ENCODE measurements around the gene FRRS1.

FRRS1 gene

DNA sequence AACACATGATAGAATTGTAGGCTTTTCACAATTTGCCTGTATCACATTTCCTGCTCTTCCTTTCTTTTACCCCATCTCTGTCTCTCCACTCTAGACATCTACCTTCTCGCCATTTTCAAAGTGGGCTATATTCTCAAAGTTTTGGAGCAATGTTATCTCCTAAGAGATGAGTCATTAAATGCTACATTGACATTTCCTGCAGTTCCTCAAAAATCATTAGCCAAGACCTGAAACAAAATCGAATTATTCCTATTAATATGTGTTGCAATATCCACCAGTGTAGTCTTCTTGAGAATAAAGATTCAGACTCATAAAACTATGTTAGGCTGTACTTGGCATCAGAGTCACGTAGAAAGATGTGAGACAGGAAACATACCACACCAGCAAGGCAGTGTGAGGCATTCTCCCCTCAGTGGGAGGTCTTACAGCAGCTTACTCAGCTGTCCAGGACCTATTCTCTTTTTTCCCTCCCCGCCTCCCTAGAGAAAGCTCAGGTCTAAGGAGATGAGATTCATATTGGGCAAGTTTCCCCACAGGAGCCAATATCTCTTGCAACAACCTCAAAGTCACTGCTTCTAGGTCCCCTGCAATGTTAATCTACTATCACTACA, 38.8 kb downstream of the FRRS1 start:
- no peak for DNase-seq

DNA sequence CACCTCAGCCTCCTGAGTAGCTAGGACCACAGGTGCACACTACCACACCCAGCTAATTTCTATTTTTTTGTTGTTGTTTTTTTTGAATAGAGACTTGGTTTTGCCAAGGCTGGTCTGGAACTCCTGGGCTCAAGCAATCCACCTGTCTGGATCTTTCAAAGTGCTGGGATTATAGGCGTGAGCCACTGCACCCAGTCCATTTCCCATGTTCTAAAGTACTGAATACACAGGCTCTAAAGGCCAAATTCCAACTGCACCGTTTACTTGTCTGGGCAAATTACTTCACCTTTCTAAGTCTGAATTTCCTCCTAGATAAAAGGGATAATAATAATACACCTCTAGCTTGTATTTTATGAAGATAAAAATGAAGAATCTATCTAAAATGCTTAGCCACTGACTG, 39.6 kb downstream of the FRRS1 start:
- no peak for DNase-seq

DNA sequence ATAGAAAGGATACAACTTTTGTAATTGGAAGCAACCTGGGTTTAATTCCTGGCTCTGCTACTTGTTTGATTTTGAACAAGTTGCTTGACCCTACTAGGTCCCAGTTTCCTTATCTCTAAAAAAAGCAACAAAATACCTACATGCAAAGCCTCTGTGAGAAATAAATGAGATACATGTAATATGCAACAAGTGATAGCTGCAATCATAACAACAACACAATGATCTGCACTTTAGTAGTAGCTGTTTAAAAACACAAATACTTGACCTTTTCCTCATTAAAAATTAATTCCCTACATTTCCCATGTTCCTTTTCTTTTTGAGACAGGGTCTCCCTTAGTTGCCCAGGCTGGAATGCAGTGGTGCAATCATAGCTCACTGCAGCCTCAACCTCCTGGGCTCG, 40.0 kb downstream of the FRRS1 start:
- DNase-seq = no peak

DNA sequence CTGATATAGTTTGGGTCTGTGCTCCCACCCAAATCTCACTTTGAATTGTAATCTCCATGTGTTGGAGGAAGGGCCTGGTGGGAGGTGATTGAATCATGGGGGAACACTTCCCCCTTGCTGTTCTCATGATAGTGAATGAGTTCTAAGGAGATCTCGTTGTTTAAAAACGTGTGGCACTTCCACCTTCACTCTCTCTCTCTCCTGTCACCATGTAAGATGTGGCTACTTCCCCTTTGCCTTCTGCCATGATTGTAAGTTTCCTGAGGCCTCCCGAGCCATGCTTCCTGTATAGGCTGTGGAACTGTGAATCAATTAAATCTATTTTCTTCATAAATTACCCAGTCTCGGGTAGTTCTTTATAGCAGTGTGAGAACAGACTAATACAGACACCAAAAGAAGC, 40.4 kb downstream of the FRRS1 start:
- DNase-seq = no peak

DNA sequence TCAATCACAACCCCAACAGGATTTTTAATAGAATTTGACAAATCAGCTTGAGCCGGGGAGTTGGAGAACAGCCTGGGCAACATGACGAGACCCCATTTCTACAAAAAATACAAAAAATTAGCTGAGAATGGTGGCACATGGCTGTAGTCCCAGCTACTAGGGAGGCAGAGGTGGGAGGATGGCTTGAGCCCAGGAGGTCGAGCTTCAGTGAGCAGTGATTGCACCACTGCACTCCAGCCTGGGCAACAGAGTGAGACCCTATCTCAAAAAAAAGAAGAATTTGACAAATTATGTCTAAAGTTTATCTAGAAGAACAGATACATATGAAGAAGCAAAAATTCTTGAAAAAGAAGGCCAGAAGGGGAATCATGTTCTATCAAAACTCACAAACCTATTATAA, 43.2 kb downstream of the FRRS1 start:
- DNase-seq = no peak

DNA sequence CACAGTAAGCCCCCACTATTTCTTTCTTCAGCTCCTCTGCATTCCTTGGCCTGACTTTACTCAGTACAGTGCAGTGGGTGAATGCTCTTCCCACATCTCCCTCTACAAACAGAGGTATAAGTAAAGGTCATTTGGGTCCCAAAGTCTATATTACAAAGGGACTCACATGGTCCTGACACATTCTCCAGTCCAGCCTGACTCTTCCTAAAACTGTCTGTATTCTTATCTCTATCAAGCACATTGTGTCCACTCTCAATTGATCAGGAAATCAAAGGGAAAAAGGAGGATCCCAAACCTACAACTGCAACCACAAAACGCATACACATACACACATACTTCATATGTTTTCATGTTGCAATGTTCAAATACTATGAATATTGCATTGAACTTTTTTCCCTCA, 49.4 kb downstream of the FRRS1 start:
- no peak for DNase-seq

DNA sequence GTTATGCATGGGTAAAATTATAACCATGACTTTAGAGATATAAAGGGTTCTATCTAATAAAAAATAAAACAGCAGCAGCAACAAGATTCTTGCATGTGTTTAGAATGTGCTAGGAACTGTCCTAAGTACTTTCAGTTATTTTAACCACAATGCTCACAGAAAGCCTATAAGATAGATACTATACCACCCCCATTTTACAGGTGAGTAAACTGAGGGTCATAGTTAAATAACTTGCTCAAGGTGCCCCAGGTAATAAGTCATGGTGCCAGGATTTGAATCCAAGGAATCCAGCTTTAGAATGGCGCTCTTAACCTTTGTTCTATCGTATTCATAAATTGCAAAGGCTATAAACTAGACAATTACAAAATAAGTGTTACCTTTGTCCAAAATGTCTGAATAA, 53.4 kb downstream of the FRRS1 start:
- DNase-seq = no peak

DNA sequence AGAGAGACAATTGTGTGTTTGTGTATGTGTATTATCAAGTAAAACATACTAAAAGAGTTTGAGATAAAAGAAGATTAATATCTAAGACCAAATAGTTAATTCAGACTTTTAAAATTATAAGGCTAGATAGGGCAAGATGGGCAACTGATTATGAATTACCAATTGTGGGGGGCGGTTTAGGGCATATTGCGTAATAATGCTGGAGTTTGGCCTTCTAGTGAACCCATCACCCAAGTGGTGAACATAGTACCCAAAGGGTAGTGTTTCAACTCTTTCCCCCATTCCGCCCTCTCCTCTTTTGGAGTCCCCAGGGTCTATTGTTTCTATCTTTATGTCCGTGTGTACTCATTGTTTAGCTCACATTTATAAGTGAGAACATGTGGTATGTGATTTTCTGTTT, 55.4 kb downstream of the FRRS1 start:
- no peak for DNase-seq

DNA sequence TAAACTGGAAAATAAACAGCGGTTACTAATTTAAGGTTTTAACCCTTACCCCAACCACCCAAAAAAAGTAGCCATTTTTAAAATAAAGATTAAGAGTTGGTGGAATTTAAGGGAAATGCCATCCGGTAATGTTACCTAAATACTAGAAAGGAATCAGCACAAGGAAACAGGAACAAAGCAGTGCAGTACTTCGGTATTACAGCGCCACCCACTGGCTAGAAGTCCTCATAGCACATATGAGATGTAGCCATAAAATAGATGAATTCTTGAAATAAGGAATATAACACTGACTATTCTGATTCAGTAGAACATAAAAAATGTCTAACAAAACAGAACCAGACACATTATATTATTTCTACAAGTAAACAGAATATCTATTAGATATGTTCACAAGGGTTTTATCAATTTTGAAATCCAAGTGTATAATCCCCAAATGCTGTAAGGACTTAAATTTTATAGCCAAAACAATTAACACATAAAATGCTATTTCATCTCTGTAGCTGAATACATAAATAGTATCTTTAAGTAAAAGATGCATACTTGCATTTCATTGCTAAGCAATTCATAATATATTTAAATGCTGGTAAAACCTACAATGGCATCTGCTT, 58.8 kb downstream of the FRRS1 start:
- no peak for DNase-seq

DNA sequence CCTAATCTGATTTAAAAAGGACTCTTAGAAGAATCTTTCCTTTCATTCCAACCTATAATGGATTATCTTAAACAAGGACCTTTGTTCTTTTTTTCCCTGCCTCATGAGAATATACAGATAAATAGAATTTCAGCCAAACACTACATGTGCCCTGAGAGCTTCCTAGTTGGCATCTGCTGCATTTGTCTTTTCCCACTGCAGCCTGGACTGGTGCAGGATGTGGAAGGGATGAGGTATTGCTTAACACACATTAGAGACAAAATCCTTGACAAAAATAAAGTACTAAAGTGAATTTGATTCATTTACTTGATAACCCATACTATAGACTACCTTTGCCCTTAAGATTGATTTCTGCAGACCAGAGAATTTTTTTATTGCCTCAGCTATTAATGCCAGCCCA, 61.0 kb downstream of the FRRS1 start:
- DNase-seq = no peak

DNA sequence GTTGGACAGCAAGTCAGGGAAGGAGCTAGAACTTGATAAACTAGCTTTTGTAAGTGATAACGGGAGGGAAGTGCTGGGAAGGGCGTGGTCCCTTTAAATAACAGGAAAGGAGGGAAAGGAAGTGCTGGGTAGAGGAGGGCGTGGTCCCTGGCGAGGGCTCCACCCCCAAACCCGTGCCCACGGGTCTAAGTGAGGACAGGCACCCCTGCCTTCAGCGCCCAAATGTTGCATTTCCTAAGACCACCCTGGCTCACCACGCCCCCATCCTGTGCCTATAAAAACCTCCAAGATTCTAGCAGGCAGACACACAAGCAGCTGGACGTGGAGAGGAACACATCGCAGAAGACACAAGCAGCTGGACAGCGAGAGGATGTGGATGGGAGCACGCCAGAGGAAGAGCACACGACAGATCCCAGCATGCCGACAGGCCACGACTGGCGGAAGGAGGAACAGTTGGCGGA, 62.0 kb downstream of the FRRS1 start:
- DNase-seq = no peak

DNA sequence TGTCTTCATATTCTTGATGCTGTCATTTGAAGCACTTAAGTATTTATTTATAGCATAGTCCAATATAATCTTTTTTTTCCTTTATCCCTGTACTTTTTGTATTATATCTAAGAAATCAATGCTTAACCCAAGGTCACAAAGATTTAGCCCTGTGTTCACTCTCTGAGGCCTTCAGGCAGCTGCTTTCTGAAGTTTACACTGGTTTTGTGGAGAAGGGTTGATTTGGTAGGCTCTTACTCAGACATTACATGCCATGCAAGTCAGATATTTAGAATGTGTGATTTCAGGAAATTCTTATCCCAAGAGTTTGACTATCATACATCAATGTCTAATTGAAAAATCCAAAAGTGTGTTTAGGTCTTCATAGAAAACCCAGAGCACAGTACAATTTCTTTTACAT, 64.2 kb downstream of the FRRS1 start:
- DNase-seq = no peak

DNA sequence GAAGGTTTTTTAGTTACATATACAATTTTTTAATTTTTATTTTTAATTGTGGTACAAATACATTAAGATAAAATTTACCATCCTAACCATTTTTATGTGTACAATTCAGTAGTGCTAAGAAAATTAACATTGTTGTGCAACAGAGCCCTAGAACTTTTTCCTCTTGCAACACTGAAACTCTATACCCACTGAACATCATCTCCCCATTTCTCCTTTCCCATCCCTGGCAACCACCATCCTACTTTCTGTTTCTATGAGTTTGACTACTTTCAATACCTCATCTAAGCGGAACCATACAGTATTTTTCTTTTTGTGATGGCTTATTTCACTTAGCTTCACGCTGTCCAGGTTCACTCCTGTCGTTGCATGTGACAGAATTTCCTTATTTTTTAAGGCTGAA, 66.4 kb downstream of the FRRS1 start:
- DNase-seq = no peak

DNA sequence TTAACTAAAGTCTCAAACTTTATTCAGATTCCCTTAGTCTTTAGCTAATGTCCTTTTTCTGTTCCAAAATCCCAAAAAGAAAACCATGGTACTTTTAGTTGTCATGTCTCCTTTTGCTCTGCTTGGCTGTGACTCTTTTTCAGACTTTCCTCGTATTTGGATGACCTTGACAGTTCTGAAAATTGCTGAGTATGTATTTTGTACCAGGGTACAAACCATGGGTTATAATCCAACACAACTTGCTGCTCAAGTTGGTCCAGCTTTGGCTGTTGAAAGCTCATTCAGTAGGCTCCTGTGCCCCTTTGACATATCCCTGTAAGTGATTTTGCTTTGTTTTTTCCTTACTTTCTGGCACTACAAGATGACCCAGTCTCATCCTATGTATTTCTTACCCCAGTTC, 68.9 kb downstream of the FRRS1 start:
- DNase-seq = no peak

DNA sequence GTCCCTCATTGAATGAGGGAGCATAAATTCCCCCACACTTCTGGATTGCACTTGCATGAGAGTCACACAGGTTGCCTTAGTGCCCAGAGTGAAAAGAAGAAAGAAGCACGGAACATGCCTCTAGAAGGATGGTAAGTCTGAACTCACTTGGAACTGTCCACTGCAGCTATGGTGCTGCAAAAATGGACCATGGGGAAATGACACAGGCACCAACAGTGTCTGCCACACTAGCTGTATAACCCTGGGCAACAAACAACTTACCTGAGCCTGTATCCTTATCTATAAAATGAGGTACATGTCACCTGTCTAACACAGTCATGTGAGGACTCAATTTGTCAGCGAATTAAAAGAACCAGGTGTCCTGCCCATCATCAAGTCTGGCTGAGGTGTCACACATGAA, 69.8 kb downstream of the FRRS1 start:
- no peak for DNase-seq

DNA sequence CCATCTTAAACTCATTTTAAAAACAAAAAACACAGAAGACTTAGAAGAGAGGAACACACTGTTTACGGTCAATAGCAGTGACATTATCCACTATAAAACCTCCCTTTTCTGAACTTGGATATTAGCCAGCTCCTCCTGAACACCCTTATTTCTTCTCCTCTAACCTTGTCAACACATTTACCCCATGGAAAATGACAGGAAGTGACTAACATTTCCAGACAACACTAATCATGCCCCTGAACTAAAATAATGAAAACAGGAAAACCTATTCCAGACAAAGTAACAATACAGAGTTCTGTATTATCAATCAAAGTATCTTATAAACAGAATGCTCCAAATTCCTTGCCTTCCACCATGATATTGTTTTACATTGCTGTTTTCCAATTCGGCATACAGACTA, 75.3 kb downstream of the FRRS1 start:
- DNase-seq = no peak

DNA sequence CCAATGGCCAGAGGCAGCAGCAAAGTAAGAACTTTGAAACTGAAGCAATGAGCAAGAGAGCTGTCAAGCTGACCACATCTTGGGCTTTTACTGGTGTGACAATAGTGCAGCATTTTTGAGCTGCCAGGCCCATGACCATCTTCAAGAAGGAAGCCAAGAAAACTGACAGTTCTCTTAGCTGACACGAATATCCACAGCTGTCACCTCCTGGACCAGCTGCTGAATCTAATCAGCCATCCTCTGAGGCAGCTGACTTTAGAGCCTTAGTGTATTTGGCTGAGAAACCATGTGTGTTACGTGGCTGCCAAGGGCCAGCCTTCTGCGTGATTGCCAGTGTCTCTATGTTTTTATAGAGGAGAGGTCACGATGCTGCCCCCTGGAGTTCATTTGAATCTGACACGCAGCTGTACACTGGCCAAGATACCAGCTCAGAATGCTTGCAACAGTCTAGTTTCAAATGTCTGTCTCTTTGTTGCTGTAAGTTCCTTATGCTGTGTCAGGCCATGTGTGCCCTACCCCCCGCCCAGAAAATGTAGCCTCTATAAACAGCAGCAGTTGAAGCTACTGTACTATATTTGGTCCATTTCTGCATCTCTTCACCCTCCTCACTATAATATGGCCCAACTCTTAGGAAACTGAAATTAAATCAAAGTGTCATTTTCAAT, 80.8 kb downstream of the FRRS1 start:
- peak; percentile 10 for DNase-seq

DNA sequence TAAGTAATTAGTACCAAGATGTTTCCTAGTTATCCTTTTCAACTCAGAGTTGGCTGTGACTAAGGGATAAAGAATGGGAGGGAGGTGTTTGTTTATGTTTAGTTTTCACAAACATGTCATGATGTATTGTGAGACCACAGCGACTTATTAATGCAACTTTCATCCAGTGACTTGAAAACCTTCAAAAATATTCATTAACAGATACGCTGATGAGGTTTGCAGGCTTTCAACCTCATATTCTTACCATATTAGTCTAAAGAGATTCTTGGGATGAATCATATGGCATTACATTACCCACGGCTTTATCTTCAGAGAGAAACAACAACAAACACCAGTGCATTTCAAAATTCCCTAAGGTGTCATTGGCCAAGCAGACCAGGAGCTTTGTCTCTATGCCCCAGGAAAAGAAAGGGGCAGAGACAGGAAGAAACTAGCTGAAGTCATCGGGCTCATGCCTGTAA, 84.1 kb downstream of the FRRS1 start:
- DNase-seq = no peak

DNA sequence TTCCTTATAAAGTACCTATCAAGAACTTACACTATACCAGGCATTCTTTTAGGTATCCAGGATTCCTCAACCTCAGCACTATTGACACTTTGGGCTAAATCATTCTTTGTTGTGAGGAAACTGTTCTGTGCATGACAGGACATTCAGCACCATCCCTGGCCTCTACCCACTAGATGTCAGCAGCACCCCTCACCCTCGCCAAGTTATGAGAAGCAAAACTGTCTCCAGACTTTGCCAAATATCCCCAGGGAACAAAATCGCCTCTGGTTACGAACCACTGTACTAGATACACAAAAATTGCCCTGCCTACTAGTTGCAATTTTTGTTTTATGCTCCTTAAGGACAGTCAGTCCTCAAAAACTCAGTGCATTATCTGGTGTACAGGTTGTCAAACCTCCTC, 84.9 kb downstream of the FRRS1 start:
- no peak for DNase-seq

DNA sequence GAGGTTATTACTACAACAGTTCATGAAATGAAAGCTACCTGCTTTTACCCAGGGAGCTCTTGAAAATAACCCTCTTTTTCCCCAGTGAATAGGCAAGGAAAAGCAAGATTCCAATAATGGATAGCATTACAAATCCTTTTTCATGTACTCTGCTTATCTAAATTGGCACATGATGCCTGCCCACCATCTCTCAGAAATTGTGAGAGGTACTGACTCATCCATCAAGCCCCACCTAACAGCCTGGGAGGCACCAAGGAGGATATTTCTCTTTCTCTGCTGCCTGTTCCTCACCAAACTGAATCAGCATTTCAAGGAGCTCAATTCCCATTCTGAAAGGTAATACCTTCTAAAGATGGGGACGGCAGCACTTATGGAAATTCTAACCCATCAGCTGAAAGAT, 86.2 kb downstream of the FRRS1 start:
- no peak for DNase-seq

DNA sequence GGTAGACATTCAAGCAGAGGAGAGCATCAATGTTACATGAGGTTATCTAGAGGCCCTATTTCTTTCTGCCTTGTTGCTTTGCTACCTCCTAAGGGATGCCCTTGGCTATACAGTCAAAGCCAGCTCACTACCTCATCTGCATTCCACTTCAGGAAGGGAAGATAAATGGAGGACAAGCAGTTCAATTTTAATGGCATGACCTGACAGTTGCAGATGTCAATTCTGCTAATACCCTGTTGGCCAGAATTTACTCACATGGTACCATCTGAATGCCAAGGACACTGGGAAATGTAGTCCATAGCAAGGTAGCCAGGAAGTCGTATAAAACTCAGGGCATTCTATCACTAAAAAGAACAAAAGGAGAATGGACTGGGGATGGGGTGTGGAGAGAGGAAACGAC, 89.0 kb downstream of the FRRS1 start:
- DNase-seq = no peak

DNA sequence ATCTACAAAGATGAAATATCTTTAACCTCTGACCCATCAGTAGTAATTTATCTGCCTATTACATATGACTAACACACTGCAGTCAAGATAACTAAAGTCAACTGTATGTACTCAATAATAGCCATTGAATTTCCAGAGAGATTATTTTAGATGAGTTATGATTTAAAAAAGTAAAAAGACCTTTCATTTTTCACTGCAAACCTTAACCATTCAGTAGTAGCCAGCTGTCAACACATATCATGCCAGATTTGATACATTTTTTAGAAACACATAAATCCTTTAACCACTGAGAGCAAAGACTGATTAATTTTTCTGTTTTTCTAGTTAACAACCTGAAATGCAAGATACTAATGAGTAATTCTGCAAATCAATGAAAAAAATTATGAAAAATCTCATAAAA, 89.6 kb downstream of the FRRS1 start:
- DNase-seq = no peak

DNA sequence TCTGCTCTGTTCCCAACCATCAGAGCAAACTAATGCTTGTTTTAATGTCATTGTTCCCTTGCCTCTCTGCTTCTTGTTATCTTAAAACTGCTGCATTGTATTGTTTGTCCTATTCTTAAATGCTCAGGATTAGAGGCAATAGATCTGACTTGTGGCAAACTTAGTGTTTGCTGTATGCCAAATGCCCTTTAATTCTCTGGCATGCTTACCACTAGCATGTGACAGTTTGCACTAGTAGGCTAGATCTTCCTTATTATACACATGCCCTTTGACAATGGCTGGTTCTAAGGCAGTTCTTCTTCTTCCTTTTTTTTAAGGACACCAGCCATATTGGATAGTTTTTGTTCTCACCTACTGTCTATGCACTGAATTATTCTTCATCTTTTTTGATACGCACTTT, 90.4 kb downstream of the FRRS1 start:
- DNase-seq = no peak

DNA sequence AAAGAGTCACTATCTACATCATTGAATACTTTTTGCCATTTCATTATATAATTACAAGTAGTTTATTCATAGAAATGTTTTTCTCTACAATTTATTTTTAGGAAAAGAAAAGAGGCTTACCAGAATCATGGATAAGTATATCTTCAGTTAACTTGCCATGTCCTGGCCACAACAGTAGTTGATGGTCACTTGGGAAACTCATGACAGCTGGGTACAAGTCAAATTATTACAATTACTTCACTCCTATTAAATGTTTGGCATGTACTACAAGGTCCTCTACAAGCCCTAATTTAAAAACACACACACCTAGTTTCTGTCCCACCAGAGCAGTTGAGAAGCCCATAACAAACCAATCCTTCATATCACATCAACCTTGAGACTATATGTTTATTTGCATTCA, 91.1 kb downstream of the FRRS1 start:
- no peak for DNase-seq
